Femur (tissue), 1 donor: ENCODE data around the gene HCLS1.
"Not testable (repeated sequence)": the region's sequence is repeated elsewhere in the genome, so short reads cannot be mapped to it uniquely, and the experiment has no call there.

Source experiments
- DNase-seq: peaks from one replicate; pipeline ENCODE4 v3.0.0-alpha.2; 2017

The HCLS1 gene, protein sequence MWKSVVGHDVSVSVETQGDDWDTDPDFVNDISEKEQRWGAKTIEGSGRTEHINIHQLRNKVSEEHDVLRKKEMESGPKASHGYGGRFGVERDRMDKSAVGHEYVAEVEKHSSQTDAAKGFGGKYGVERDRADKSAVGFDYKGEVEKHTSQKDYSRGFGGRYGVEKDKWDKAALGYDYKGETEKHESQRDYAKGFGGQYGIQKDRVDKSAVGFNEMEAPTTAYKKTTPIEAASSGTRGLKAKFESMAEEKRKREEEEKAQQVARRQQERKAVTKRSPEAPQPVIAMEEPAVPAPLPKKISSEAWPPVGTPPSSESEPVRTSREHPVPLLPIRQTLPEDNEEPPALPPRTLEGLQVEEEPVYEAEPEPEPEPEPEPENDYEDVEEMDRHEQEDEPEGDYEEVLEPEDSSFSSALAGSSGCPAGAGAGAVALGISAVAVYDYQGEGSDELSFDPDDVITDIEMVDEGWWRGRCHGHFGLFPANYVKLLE

DNA sequence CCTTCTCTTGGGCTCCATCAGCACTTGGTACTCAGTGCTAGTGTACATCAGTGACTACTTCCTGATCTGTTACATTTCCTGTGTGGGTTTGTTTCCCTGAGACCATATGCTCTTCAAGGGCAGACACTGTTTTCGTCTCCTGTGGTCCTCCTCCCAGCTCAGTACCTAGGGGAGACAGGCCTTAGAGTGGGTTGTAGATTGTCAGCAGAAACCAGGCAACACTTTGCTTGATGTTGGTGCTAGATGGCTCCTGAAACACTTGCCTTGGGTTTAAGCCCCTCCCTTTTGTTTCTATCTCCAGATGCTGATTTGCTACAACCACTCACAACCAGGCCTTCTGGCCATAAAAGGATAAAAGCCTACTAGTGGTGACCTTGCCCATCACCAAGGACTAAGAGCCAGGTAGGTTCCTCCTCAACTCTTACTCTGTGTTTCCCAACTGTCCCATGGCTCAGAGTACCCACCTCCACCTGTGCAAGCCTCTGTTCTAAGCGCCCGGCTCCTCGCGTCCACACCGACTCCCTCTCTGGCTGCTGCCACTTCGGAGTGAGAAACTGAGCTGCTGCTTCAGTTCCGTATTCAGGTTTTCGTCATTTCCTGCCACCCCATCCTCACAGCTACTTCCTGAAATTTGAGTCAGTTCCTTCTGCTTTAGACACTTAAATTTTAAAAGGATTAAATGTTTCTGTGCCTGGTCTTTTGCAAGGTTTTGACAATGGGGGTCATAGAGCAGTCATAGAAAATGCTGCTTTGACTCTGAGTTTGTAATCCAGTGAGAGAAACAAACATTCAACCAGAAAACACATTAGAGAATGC is at the start of gene HCLS1:
Gene HCLS1 (minus strand): TSS at position 548 of the 816 bp plus-strand sequence. CDS start 2,556 bp downstream, outside the sequence.
- DNase-seq, result peak; percentile 56

DNA sequence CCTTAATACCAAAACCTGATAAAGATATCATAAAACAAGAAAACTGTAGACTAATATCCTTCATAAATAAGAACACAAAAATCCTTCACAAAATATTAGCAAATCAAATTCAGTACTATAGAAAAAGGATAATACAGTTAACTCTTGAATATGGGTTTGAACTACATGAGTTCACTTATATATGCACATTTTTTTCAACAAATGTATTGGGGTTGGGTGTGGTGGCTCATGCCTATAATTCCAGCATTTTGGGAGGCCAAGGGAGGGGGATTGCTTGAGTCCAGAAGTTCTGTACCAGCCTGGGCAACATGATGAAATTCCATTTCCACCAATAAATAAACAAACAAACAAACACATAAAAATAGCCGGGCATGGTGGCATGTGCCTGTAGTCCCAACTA is 49.6 kb upstream of the HCLS1 start:
- no peak for DNase-seq

DNA sequence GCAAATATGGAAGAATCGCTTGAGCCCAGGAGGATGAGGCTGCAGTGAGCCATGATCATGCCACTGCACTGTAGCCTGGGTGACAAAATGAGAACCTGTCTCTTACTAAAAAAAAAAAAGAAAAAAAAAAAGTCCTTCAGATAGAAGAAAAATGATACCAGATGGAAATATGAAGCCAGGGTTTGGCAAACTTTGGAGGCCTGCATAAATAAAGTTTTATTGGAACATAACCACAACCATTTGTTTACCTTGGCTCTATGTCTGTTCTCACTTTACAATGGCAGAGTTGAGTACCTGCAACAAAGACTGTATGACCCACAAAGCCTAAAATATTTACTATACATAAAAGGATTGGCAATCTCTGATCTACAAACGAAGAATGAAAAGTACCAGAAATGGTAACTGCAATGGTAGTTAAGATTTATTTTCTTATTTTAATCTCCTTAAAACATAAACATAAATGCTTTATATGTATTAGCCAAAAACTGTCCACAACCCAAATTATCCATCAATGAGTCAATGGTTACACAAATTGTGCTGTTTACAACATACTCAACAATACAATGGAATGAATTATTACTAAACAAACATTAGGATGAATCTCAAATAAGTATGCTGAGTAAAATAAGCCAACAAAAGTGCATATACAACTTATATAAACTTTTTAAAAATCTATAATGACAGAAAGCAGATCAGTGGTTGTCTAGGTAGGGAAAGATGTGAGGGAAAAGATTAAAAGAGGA is 47.0 kb upstream of the HCLS1 start:
- no peak for DNase-seq

DNA sequence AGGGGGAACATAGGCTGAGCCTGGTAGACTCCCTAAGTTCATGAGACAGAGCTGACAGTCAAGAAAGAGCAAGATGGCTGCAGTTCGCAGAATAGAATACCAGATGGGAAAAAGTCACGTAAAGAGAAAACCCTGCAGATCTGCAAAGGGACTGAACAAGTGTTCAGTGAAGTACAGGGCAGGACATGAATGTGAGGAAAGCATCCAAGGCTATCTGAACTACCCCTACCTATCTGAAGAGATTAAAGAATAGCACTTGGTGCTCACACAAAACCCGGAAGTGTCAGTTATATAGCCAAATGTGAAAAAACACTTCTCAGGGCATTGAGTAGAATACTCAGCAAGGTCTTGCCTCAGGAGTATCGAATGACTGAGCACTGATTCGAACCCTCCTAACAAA is 44.8 kb upstream of the HCLS1 start:
- no peak for DNase-seq

DNA sequence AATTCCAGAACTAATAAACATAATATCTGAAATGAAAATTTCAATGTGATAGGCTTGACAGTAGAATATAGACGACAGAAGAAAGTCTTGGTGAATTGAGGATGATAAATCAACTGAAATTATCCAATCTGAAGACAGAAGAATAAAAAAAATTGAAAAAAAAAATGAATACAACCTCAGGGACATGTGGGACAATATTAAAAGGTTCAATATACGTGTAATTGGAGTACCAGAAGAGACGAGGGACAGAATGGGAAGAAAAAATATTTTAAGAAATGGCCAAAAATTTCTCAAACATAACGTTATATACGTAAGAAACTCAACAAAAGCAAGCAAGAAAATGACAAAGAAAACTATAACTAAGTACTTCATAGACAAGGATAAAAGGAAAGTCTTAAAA is 43.3 kb upstream of the HCLS1 start:
- no peak for DNase-seq

DNA sequence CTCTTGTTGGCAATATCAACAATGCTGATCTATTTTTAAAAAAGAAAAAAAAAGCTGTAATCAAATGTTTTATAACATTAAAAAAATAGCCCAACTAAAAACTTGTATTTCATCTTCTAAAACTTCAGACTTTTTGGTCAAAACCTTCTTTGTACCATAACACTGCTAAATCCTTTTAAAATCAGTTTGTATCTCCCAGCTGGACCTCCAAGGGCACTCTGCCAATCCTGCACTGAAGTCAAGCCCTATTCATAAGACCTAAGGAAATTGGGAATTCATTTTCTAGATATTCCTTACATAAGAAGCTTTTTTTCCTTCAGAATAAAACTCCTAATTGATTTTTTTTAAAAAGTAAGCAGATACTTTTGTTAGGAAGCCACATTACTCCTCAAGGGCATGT is 38.2 kb upstream of the HCLS1 start:
- peak; percentile 25 for DNase-seq

DNA sequence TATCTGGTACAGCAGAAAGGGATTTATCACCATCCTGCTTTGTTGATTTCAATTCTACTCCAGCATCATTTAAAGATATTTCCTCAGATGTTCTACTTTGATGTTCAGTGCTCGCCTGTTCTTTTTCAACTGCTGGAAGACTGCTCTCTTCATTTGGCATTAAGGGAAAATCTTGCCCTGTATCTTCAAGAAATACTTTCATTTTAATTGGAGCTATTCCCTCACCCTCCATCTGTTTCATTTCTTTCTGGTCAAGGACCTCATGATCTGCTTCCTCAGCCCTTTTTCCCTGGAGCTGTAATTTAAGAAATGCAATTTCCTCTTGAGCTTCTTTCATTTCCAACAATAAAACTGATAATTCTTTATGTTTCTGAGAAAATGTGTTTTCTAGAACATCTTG is 37.8 kb upstream of the HCLS1 start:
- DNase-seq, result no peak

DNA sequence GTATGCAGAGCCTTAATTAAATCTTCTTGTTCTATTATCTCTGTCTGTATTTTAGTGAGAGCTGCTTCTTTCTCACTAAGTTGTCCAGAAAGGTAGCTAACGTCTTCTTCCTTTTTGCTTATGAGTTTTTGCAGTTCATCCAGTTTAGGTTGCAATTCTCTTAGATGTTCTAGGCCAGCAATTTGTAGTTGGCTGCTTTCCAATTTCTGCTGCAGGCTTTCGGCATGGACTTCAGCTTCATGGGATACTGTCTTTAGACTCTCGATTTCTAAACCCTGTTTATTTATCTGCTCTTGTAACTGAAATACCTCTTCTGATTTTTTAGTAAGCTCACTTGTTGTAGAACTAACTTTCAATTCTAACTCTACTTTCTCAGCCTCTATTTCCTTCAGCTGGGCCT is 35.5 kb upstream of the HCLS1 start:
- no peak for DNase-seq

DNA sequence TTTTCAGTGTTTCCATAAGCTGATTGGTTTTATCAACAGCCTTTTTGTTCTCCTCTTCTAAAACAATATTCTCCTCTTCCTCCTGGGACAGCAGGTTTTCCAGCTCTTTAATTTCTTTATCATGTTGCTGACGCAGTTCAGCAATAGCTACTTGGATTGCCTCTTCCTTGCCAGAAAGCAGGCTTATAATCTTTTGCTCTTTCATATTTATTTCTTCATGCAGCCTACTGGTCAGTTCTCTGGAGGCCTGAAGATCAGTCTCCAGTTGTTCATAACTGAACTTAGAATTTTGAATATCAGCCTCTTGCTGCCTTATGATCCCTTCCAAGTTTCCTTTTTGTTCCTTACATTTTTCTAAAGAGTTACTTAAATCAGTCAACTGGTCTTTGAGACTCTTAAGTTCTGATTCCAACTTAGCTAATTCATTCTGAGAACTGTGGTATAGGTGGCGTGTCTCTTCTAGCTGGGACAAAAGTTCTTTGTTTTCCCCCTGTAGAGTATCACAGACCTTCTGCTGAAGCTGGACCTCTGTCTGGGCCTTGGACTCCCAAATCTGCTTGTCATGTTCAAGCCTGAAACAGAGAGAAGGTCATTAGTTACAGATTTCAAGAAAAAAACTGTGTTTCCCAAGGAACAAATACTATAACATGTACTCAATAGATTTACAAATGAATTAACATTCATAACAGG is 31.5 kb upstream of the HCLS1 start:
- DNase-seq, result no peak

DNA sequence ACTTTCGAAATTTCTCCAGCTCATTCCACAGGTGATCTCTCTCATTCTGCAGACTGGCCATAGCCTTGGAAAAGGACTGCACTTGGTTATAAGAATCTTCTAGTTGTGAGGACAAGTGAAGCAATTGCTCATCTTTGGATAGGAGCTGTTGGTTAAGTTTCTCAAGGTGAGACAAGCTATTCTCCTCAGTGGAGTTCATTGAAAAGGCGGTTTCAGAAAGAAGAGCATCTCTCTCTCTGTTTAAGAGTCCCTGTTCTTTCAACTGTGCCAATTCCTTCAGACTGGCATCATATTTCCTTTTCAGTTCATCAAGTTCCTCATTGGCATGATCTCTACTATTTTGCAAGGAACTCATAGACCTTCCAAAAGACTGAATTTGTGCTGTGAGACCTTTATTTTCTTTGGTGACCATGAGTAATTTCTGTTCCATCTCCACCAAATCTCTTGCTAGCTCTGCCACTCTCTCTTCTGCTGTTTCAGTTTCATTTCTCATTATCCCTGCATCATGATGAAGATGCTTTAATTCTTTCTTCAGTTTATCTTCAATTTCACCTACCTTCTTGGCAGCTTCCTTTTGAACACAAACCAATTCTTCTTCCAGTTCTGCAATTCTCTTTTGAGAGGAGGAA is 30.2 kb upstream of the HCLS1 start:
- no peak for DNase-seq

DNA sequence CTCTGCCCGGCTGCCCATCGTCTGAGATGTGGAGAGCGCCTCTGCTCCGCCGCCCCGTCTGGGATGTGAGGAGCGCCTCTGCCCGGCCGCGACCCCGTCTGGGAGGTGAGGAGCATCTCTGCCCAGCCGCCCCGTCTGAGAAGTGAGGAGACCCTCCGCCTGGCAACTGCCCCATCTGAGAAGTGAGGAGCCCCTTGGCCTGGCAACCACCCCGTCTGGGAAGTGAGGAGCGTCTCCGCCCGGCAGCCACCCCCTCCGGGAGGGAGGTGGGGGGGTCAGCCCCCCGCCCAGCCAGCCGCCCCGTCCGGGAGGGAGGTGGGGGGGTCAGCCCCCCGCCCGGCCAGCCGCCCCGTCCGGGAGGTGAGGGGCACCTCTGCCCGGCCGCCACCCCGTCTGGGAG is 28.0 kb upstream of the HCLS1 start:
- DNase-seq, result not testable (repeated sequence)

DNA sequence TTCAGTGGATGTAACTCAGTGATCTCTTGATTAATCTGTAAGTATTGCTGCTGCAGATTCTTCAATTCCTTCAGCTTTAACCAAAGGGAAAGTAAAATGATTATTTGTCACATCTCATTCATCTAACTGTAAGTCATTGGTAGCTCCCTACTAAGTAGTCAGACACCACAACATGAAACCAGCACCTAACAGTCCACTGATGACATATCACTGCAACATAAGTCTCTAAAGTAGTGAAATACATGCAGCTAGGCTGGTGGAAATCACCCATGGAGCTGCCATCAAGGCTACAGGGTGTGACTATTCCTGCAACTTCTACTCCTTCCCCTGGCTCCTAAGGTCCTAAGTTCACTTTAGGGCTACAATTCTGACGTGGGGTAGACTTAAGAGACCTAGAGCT is 21.1 kb upstream of the HCLS1 start:
- DNase-seq, result no peak

DNA sequence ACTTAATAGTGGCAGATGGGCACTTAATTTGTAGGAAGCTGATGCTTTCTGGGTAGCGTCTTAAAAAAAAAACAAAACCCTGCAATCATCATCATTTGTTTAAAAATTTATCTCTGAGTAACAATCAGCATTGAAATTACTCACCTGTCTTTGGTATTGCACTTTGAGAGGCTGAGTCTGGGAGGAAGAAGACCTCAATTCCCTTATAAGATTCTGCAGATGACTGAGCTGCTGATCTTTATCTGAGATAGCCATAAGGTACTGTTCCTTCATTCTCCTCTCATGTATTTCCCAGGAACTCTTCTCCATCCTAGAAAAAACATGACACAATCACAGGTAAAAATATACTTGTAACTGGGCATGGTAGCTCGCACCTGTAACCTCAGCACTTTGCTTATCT is 16.4 kb upstream of the HCLS1 start:
- DNase-seq, result no peak

DNA sequence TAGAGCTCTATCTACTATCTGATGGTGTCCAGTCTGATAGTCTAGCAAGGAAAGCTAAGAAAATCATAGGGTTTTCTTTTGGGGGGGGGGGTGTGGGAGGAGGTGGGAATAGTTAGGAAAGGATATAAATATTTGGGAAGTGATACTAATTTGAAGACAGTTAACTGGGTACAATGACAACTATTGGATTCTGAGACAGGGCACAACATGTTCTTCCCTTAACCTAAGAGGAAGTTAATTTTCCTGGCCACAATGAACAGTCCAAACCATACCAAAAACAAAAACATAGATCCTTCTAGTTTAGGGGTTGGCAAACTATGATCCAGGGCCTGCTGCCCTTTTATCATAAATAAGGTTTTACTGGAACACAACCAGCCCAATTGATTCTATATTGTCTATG is 10.0 kb upstream of the HCLS1 start:
- no peak for DNase-seq

DNA sequence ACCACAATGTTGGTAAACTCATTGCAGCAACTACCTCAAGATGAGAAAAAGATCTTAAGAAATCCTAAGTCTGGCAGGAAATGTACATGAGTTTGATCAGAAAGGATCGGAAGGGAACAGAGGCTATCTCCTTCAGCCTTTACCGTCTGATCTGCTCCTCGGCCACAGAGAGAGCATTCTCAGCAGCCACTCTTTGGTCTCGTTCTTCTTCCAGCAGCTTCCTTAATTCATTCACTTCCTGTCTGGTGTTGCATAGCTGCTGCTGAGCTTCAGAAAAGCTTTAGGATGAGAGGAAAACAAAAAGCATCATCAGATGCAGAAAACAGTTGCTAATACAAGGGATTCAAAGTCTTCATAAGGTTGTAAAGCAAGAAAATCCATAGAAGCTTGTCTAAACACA is 6.6 kb upstream of the HCLS1 start:
- no peak for DNase-seq

DNA sequence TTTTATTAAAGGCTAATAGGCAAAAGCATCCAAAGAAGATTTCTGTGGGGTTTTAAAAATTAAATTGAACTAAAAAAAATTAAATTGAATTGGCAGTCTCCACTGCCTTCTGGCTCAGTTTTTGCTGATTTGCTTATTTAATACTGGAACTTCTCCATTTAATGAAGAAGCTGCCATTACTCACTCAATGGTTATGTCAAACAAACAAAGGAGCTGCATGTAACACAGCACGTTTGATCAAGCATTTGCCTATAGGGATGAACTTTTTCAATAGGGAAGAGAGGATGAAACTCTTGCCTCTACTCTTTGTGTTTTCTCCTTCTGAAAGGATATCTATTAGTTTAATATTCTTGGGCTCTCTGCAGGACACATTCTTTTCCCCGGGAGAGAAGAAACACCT is 4.8 kb upstream of the HCLS1 start:
- no peak for DNase-seq

DNA sequence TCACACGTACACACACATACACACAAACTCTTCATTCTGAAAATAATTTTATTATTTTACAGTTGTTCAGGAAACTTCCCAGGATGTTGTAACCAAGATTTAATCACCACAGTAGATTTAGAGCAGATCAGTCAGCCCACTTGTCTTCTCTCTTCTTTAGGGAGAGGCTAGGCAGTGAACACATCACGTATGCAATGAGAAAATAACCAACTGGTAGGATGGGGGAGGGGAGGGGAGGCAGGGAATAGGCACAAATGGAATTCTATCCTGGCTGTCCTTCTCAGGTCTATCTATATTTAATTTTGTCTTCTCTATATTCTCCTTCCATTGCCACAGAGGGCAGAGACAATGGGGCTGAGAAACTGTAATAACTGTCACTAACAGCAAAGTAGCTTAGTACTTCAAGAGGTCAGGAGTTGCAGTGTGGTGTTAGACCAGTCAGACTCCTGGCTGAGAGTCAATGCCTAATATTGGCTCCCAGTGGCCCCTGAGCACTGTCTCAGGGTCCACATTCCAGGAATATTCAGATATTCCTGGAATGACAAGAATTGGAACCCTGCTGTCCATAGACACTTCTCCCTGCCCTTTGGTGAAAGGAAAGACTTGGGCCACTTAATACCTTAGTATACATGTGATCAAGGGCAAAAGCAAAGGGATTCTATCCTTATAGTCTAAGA is 2.6 kb upstream of the HCLS1 start:
- DNase-seq, result no peak

DNA sequence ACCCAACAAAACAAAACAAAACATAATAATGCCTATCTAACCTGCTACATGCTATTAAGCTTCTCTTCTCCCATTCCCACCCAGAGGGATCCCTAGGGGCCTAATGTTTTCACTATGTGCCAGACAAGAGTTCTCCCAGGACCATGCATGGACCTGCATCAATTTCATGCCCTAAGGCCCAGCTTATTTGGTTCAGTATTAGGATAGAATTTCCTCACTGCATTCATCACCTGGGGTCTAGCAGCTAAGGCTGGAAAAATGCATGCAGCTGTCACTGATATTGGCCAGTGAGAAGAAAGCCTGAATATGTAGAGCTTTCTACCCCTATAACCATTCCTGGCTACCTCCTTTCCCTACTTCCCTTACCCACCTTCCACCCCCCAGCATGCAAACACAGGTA is 2.0 kb upstream of the HCLS1 start:
- no peak for DNase-seq

DNA sequence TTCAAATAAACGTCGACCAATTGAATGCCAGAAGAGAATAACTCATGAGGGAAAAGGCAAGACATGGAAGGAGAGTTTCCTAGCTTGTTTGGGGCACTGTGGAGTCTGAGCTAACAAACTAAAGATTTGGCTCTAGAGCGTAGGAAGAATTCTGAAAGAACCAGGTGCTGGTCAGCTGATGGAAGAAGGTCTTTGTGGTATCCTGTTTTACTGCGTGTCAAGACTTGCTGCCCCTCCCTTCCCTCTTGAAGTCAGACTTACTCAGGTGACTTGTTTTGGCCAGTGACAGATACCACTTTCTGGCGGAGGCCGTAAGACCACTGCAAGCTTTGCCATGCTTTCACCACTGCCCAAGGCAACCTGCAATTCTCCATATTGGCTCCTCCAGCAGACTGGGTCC is 673 bp upstream of the HCLS1 start:
- no peak for DNase-seq

DNA sequence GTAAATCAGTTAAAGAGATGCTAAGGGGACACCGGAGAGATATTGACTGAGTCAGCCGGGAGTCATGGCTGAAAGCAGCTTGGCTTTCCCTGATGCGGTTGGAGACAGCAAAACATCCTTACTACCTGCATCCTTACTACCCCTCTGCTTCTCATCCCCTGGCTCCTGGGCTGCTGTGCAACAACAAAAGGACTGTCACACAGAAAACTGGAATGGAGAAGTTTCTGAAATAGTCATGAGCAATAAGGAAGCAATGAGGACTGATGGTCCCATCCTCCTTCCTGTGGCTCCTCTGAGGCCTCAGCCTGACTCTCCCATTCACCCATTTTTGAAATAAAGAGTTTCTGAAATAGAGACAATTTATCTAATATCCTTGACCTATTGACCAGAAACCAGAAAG is 1.1 kb downstream of the HCLS1 start:
- DNase-seq, result no peak

DNA sequence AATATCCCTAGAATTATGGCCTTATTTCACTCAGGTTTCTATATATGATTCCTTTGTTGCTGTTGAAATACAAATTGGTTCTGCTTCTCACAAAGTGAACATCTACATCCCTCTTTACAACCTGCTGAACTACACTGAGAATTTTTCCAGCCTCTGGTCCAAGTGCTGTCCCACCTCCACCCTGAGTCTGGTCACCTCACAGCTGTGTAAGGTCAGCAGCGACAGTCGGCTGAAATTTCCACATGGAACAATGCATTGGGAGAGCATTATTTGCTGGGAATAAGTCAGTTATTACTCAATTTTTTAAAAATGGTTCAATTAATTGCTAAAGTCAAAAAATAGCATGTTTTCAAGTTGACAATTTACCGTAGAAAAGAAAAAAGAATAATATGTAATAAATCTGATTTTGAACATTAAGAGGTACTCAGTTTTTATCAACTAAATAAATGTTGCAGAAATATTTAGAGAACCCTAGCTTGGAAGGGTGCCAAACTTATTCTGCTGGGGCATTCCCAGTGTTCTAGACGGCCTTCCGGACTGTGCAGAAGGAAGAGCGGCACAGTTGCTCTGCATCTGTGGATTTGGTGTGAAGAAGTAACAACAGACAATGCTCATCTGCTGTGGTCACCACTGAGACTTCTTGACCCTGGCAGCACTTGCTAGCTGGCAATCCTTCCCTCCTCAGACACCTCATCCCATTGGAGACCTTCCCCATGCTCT is 1.8 kb downstream of the HCLS1 start:
- DNase-seq, result no peak
